DND-41 (cell line): Measurements from ENCODE around the gene RHOBTB3.

Experiments
- ATAC-seq: fragments of 200-7000 bp; cut with Tn5 transposase; 3 replicates; pipeline ENCODE4 v1.9.1; 2021; ENCODE audit warnings: low read depth; ENCODE audit not compliant: insufficient read depth
- DNase-seq: peaks from one replicate; pipeline ENCODE4 v3.0.0-alpha.2; 2020
- H2AFZ ChIP-seq: 2 replicates; pipeline ENCODE4 v1.6.0; 2012; ENCODE audit warnings: low read depth, low read length
- H3K27ac ChIP-seq: 2 replicates; pipeline ENCODE4 v1.5.1; 2012; ENCODE audit warnings: low read length, inconsistent platforms
- H3K27me3 ChIP-seq: fragments of 200-600 bp; sonication (generic); 2 replicates; pipeline ENCODE4 v1.6.0; 2012; ENCODE audit warnings: low read length, mild to moderate bottlenecking, inconsistent platforms; ENCODE audit not compliant: insufficient read depth, poor library complexity
- H3K36me3 ChIP-seq: 2 replicates; pipeline ENCODE4 v1.5.1; 2012; ENCODE audit warnings: low read length, inconsistent platforms; ENCODE audit not compliant: insufficient read depth
- H3K4me1 ChIP-seq: 2 replicates; pipeline ENCODE4 v1.5.1; 2012; ENCODE audit warnings: mild to moderate bottlenecking, low read length; ENCODE audit not compliant: insufficient read depth
- H3K4me2 ChIP-seq: 2 replicates; pipeline ENCODE4 v1.6.0; 2012; ENCODE audit warnings: mild to moderate bottlenecking, moderate library complexity, low read length, inconsistent platforms; ENCODE audit not compliant: insufficient read depth
- H3K4me3 ChIP-seq, 2 experiments: fragments of 200-600 bp in 1 of 2; shearing (Covaris generic) in 1 of 2; 2 replicates each; pipeline ENCODE4 v1.5.1; 2012 to 2016; ENCODE audit warnings: inconsistent platforms in 2 of 2, low read length in 2 of 2, mild to moderate bottlenecking in 2 of 2, low read depth in 1 of 2, moderate library complexity in 1 of 2
- H3K79me2 ChIP-seq: 2 replicates; pipeline ENCODE4 v1.6.0; 2012; ENCODE audit warnings: low read length, inconsistent platforms; ENCODE audit not compliant: insufficient read depth
- H3K9ac ChIP-seq: 2 replicates; pipeline ENCODE4 v1.6.0; 2012; ENCODE audit warnings: low read depth, mild to moderate bottlenecking, inconsistent platforms, low read length, moderate library complexity
- H3K9me3 ChIP-seq: 2 replicates; pipeline ENCODE4 v1.5.1; 2012; ENCODE audit warnings: low read length, moderate library complexity, mild to moderate bottlenecking, inconsistent platforms; ENCODE audit not compliant: insufficient read depth, severe bottlenecking
- H4K20me1 ChIP-seq: 2 replicates; pipeline ENCODE4 v1.6.0; 2012; ENCODE audit warnings: low read length; ENCODE audit not compliant: insufficient read depth
- EZH2 ChIP-seq: IDR thresholded peaks from 3 replicates; pipeline ENCODE4 v1.6.1; 2012; ENCODE audit warnings: borderline replicate concordance, low read depth, mild to moderate bottlenecking, moderate library complexity, low read length, inconsistent platforms; ENCODE audit not compliant: severe bottlenecking
- TF ChIP-seq, protein P1 (sequence below): IDR thresholded peaks from 2 replicates; pipeline ENCODE4 v1.5.1; 2012; ENCODE audit warnings: borderline replicate concordance, low read length, moderate library complexity, mild to moderate bottlenecking; ENCODE audit not compliant: poor library complexity, severe bottlenecking; ENCODE audit errors: extremely low read depth

RHOBTB3 gene

DNA sequence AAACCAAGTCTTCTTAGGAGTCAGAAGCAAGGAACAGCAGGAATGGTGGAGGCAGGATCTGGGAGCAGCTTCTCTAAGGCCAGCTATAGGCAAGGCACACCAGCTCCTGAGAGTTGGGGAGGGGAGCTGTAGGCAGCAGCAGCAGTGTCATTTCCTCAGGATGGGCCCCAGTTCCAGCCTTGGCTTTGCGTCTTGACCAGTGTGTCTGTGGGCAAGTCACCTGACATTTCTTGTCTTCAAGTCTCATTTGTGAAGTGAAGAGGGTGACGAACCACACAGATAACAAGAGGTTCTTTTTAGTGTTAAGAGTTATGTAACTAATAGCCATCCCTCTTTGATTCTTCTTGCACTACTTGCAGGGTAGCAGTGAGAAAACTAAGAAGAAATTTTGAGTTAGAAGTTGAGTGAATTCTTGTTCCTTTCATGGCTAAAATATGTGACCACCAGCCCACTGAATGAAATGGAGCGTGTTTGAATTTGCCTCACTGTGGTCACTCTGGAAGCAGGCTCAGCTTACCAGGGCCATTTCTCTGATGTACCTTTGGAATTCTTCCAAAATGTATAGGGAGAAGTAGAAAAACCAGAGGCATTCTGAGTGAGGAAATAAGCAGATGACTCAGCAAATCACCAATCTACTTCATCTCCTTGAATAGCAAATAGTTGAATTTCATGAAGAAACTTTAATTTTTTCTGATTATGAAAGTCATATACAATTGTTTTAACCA, 42.4 kb downstream of the RHOBTB3 start:
- H2AFZ ChIP-seq = no peak overlapping the region

DNA sequence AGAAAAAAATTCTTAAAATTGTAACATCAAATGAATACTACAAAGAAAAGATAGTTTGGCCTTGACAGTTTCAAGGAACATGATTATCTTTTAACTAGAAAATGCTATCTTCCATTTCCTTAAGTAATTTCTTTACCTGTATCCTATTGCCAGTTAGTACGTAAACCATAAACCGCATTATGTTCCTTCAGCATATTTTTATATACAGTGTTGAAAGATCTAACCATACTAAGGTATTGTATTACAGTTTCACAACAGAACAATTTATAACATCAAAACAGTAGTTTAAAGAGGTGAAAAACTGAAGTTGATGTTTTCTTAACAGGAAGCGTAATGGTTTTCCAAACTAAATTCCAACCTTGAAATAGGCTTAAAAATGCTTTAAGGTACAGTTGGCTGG, 46.3 kb downstream of the RHOBTB3 start:
- Histone ChIP-seq H3K4me1 (peaks cover 8% of the 10 kb centered on the region), H3K9ac (no peak overlapping the region), H3K9me3 (no peaks in the 10 kb centered on the region), H2AFZ (no peak overlapping the region), H3K79me2 (no peaks in the 10 kb centered on the region), H3K36me3 (0 out of 2 replicates have a peak, but pooled peaks cover 6% of the 10 kb centered on the region), H3K4me2 (no peak overlapping the region), H3K27ac (no peak overlapping the region), H3K27me3 (no peaks in the 10 kb centered on the region), H3K4me3 (no peak overlapping the region), H4K20me1 (no peaks in the 10 kb centered on the region)
- ATAC-seq (no peak), DNase-seq (no peak)
- TF ChIP-seq, protein P1, sequence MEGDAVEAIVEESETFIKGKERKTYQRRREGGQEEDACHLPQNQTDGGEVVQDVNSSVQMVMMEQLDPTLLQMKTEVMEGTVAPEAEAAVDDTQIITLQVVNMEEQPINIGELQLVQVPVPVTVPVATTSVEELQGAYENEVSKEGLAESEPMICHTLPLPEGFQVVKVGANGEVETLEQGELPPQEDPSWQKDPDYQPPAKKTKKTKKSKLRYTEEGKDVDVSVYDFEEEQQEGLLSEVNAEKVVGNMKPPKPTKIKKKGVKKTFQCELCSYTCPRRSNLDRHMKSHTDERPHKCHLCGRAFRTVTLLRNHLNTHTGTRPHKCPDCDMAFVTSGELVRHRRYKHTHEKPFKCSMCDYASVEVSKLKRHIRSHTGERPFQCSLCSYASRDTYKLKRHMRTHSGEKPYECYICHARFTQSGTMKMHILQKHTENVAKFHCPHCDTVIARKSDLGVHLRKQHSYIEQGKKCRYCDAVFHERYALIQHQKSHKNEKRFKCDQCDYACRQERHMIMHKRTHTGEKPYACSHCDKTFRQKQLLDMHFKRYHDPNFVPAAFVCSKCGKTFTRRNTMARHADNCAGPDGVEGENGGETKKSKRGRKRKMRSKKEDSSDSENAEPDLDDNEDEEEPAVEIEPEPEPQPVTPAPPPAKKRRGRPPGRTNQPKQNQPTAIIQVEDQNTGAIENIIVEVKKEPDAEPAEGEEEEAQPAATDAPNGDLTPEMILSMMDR = no peak
- TF ChIP-seq EZH2 = no peak

More for the DNA sequence above, 42.4 kb downstream of the RHOBTB3 start:
- no peaks in the 10 kb centered on the region for H4K20me1 ChIP-seq
- H3K27ac ChIP-seq = no peak overlapping the region
- ATAC-seq (no peak), DNase-seq (no peak)
- no peaks in the 10 kb centered on the region for H3K79me2 ChIP-seq
- no peak overlapping the region for H3K4me3 ChIP-seq
- no peaks in the 10 kb centered on the region for H3K9me3 ChIP-seq
- H3K4me2 ChIP-seq = no peak overlapping the region
- H3K4me1 ChIP-seq = peaks cover 3% of the 10 kb centered on the region; the same call in 1 of the 2 replicates
- TF ChIP-seq, protein P1 = no peak
- no peak for TF ChIP-seq EZH2
- no peaks in the 10 kb centered on the region for H3K27me3 ChIP-seq
- no peak overlapping the region for H3K9ac ChIP-seq
- H3K36me3 ChIP-seq = no peaks in the 10 kb centered on the region

DNA sequence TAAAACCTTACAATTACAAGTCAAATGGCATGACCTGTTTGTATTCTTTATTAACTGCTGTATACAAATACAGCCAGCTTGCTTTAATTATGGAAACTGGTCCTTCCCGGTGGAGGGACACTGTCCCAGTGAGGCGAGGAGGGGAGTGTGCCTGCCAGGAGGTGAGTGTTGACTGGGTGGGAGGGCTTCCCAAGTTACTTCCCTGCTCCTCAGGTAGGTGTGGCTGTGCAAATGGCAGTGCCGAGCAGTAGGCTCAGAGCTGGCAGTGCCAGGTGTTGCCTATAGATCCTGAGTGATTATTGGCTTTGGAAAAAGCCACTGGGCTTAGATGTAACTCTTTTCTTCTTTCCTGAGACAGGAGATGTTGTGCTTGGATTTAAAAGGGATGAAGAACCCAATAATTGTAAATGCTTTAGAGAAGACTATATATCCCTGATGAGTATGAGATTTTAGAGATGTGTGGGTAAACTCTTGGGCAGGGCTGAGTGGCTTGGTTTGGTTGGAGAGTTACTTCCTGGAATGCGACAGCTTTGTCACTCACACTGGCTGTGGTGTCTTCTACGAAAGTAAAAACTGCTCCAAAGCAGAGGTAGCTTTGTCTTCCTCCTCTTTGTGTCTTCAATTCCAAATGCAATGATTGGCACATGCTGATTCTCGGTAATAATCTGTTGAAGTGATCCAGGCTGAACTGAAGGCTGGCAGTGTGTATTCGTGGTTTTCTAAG, 47.7 kb downstream of the RHOBTB3 start:
- Histone ChIP-seq H3K4me3 (no peak overlapping the region), H3K27ac (no peak overlapping the region), H3K79me2 (no peaks in the 10 kb centered on the region), H3K9ac (no peak overlapping the region), H2AFZ (no peak overlapping the region), H4K20me1 (no peaks in the 10 kb centered on the region), H3K4me2 (no peak overlapping the region), H3K9me3 (no peaks in the 10 kb centered on the region), H3K4me1 (peaks cover 5% of the 10 kb centered on the region), H3K27me3 (no peaks in the 10 kb centered on the region), H3K36me3 (0 out of 2 replicates have a peak, but pooled peaks cover 6% of the 10 kb centered on the region)
- no peak for ATAC-seq
- TF ChIP-seq EZH2 = no peak
- DNase-seq = no peak

DNA sequence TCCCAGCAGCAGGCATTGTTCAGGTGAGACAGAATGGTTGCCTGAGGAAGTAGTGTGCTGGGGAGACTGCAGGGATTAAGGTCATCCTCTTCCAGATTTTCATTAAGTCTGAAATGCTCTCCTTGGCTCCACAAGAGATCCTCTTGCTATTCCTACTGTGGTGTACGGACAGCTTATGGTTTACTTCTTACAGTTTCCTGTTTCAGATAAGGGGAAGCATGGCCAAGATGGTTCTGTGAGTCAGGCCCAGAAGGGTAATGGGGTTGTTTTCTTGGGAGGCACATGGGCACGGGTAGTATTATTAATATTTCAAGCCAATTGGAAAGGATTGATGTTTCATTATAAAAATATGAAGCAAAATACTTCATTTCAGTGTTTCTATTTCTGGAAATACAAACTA, 48.5 kb downstream of the RHOBTB3 start:
- no peaks in the 10 kb centered on the region for H4K20me1 ChIP-seq
- TF ChIP-seq EZH2 = no peak
- TF ChIP-seq, protein P1 = no peak
- H3K9ac ChIP-seq = no peak overlapping the region
- no peak overlapping the region for H3K4me3 ChIP-seq
- no peak overlapping the region for H2AFZ ChIP-seq
- H3K27ac ChIP-seq = no peak overlapping the region
- DNase-seq (no peak), ATAC-seq (no peak)
- H3K27me3 ChIP-seq = no peaks in the 10 kb centered on the region
- H3K79me2 ChIP-seq = no peaks in the 10 kb centered on the region
- 0 out of 2 replicates have a peak, but pooled peaks cover 7% of the 10 kb centered on the region for H3K36me3 ChIP-seq
- H3K4me1 ChIP-seq = peaks cover 5% of the 10 kb centered on the region
- no peak overlapping the region for H3K4me2 ChIP-seq
- H3K9me3 ChIP-seq = no peaks in the 10 kb centered on the region
